HK-2 (cell line): ENCODE measurements around the gene NRF1.

Experiments used
- DNase-seq: peaks from one replicate; pipeline ENCODE4 v3.0.0-alpha.2; 2018; ENCODE audit not compliant: unreplicated experiment

NRF1 gene

GRCh38 chr7:129734400-129734799 is 122.9 kb downstream of the NRF1 start:
- no peak for DNase-seq

GRCh38 chr7:129739427-129739826 is 127.9 kb downstream of the NRF1 start:
- DNase-seq = no peak

GRCh38 chr7:129740574-129741410 is 129.3 kb downstream of the NRF1 start:
- no peak for DNase-seq

GRCh38 chr7:129741743-129742213 is 130.3 kb downstream of the NRF1 start:
- DNase-seq = no peak

GRCh38 chr7:129742256-129742655 is 130.7 kb downstream of the NRF1 start:
- no peak for DNase-seq

GRCh38 chr7:129746857-129747529 is 135.5 kb downstream of the NRF1 start:
- no peak for DNase-seq

- DNase-seq = no peak
Measured at GRCh38 chr7:129748356-129749109, 137.0 kb downstream of the NRF1 start.

GRCh38 chr7:129750091-129750490 is 138.6 kb downstream of the NRF1 start:
- no peak for DNase-seq

GRCh38 chr7:129750501-129750900 is 139.0 kb downstream of the NRF1 start:
- DNase-seq = no peak

- DNase-seq = no peak
Measured at GRCh38 chr7:129751916-129752315, 140.4 kb downstream of the NRF1 start.

GRCh38 chr7:129752760-129753159 is 141.2 kb downstream of the NRF1 start:
- DNase-seq = no peak

- DNase-seq = no peak
Measured at GRCh38 chr7:129754406-129754805, 142.9 kb downstream of the NRF1 start.

GRCh38 chr7:129757991-129758390 is 146.5 kb downstream of the NRF1 start:
- no peak for DNase-seq

- DNase-seq = no peak
Measured at GRCh38 chr7:129762387-129762969, 151.0 kb downstream of the NRF1 start.

- DNase-seq = no peak
Measured at GRCh38 chr7:129764247-129765084, 152.9 kb downstream of the NRF1 start.

- no peak for DNase-seq
Measured at GRCh38 chr7:129765352-129765751, 153.8 kb downstream of the NRF1 start.

GRCh38 chr7:129767120-129768015 is 155.8 kb downstream of the NRF1 start:
- DNase-seq = no peak

- no peak for DNase-seq
Measured at GRCh38 chr7:129768614-129769399, 157.3 kb downstream of the NRF1 start.

- DNase-seq = no peak
Measured at GRCh38 chr7:129769400-129769774, 157.9 kb downstream of the NRF1 start.
